Inferior parietal cortex (tissue), 1 donor: Measurements from ENCODE around the gene ACBD4.

Experiments
- DNase-seq: peaks from one replicate; pipeline ENCODE4 v3.0.0-alpha.2; 2016; ENCODE audit errors: extremely low spot score

ACBD4 gene

DNA sequence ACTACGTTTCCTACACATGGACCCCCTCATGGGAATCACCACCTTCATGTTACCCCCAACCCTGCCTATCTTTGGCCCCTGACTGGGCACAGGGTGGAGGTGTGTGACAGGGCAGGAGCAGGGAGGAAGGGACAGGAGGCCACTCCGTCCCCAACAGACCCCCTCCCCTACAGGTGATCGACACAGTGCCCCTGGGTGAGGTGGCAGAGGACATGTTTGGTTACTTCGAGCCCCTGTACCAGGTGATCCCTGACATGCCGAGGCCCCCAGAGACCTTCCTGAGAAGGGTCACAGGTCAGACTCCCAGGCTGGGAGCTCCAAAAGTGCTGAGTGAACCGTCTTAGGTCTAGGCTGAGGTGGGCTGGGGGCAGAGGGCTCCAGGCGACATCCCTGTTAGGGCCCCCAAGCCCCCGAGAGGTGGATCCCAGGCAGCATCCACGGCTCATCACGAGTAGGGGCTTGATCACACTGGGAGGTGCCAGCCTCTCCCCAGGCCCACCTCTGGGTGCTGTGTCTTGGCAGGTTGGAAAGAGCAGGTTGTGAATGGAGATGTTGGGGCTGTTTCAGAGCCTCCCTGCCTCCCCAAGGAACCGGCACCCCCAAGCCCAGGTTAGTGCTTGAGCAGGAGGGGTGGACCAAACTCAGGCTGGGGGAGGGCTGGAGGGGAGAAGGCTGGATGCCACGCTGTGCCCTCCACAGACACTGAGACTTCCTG lies 1.5 kb downstream of the ACBD4 start:
- DNase-seq = no peak

- no peak for DNase-seq
Measured at GRCh38 chr17:45137561-45138305, 2.2 kb downstream of the ACBD4 start.

- no peak for DNase-seq
Measured at GRCh38 chr17:45138911-45139532, 3.5 kb downstream of the ACBD4 start.

GRCh38 chr17:45139533-45139920 lies 4.0 kb downstream of the ACBD4 start:
- no peak for DNase-seq

DNA sequence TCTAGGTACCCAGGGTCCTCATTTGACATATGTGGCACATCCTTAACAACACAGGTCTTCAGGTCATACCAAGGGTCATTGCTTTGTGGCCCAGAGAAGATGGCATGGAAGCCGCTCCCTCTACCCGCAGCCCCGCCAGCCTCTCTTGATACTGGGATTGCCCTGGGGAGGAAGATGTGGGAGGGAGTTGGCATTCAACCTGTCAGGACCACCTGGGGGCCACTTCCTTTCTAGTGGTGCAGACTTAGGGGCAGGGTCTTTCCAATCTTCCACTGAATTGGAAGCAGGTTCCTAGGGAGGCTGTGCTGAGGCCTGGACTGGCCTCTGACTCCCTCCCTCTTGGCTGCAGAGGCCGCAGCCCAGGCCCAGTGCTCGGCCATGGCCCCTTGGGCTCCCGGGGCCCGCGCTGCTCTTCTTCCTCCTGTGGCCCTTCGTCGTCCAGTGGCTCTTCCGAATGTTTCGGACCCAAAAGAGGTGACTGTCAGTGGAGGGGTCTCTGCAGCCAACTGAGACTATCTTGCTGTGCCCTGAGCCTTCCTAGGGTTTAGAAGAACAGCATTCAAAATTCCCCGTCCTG lies 7.7 kb downstream of the ACBD4 start:
- DNase-seq = no peak

DNA sequence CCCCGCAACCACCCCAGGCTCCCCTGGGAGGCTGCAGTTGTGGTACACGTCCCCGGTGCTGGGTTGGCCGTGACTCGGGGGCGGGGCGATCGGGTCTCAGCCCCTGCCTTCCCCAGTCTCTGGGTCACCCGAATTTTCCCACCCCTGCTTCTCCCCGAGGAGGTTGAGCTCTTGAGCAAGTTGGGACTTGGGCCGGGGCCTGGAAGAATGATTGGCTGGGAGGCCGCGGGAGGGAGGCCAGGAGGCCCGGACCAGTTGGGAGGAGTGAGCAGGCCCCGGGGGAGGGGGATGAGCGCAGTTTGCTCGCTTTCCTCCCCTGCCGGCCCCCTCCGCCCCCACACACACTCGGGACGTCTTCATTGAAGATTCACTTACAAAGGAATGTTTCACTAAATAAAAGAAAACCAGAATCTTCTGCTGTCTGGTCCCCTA lies 8.3 kb downstream of the ACBD4 start:
- peak; percentile 13 for DNase-seq

GRCh38 chr17:45144199-45145034 lies 8.9 kb downstream of the ACBD4 start:
- DNase-seq = no peak

- DNase-seq = no peak
Measured at GRCh38 chr17:45145035-45145389, 9.5 kb downstream of the ACBD4 start.

DNA sequence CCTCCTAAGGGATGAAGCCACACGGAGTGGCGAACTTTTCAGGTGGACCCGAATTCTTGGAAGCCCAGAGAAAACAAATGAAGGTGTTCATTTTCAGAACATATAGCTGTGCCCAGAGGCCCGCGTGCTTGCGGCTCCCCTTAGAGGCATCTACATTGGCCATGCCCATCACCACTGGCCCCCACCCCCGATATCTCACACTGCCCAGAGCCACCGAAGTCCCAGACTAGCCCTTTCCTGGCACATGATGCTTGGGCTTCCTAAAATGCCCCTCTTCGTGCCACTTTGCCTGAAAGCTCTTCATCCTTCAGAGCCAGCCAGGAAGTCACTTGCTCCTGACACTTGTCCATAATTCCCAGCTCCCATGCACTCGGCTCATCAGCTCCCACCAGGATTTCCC lies 10.7 kb downstream of the ACBD4 start:
- no peak for DNase-seq

DNA sequence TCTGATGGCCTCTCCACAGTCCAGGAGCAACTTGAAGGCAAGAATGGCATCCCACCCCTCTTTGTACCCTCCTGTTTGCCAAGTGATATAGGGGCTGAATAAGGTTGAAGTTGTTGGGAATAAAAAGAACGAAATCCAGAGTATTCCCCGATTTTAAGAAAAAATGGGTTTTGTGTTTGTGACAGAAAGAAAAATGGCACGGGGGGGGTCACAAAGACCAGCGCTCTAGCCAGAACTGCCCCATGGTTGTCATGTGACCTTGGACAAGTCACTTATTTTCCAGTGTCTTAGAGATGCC lies 11.1 kb downstream of the ACBD4 start:
- no peak for DNase-seq

DNA sequence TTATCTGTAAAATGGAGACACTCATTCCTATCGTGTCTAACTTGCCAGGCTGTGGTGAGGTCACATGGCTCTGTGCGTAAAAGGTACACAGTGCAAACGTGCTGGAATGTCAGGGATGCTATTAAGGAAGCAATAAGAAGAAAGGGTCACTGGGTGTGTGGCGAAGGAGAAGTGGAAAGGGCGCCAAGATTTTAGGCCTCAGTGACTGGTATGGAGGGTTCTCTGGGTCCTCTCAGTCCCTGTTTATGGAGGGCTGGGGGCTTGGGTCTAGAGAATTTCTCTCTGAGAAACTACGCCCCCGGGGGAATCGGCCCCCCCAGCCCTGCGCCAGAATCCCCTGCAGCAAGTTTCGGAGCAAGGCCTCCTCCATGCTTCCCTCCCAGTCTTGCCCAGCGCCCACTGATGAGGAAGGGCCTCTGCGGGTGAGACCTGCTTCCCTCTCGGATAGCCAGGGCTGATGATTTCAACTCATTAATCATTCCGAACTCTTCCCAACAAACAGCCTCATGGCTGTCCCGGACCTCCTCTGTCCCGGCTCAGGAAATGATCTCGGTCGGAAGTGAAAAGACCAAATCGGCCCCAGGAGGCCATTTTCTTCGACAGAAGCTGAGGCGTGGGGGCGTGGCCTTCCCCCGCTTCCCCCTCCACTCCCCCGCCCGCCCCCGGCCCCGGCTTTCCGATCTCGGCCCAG lies 11.5 kb downstream of the ACBD4 start:
- peak; percentile 48 for DNase-seq

- peak; percentile 96 for DNase-seq
Measured at GRCh38 chr17:45147581-45148182, 12.2 kb downstream of the ACBD4 start.

DNA sequence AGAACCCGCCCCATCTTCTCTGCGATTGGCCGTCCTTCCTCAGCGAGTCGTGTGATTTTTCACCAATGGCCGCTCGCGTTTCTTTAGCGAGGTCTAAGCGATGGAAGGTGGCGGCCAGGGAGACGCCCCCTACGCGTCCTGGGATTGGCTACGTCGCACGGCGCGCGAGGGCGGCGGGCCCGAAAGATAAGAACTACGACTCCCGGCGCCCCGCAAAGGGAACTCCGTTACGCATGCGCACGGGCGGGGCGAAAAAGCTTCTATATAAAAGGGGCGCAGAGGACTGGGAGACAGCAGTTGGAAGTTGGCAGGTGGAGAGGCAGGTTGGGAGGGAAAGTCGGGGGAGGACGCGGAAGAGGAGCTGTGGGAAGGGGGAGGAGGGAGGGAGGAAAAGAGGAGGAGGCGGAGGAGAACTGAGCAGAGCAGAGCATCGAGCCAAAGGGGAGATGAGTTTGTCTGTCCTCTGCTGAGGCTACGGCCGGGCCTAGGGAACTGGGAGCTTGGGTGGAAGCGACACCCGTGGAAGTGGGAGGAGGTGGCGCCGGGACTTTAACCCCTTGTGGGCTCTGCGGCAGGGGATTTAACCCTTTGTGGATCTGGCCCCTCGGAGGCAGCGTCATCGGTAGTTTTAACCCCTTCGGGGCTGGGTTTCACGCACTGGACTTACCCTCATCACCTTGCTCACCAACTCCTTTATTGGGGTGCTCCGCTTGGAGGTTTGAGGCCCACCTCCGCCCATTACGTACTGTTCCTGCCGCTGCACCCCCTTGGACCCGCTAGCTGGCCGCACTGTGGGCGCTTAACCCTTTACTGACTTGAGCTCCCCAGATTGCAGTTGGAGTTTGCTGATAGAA lies 12.9 kb downstream of the ACBD4 start, which contains the start of gene HEXIM1:
TSS of gene HEXIM1 (plus strand) at position 293 of the 854 bp plus-strand sequence. CDS start 716 bp downstream, outside the sequence.
- peak; percentile 100 for DNase-seq

DNA sequence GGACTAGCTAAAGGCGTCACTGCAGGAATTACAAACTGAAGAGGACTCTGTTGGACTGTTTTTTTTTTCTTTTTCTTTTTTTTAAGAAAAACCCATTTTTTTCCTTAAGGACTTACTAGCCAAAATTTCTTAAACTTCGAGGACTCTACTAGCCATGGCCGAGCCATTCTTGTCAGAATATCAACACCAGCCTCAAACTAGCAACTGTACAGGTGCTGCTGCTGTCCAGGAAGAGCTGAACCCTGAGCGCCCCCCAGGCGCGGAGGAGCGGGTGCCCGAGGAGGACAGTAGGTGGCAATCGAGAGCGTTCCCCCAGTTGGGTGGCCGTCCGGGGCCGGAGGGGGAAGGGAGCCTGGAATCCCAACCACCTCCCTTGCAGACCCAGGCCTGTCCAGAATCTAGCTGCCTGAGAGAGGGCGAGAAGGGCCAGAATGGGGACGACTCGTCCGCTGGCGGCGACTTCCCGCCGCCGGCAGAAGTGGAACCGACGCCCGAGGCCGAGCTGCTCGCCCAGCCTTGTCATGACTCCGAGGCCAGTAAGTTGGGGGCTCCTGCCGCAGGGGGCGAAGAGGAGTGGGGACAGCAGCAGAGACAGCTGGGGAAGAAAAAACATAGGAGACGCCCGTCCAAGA lies 13.7 kb downstream of the ACBD4 start:
- peak; percentile 82 for DNase-seq

DNA sequence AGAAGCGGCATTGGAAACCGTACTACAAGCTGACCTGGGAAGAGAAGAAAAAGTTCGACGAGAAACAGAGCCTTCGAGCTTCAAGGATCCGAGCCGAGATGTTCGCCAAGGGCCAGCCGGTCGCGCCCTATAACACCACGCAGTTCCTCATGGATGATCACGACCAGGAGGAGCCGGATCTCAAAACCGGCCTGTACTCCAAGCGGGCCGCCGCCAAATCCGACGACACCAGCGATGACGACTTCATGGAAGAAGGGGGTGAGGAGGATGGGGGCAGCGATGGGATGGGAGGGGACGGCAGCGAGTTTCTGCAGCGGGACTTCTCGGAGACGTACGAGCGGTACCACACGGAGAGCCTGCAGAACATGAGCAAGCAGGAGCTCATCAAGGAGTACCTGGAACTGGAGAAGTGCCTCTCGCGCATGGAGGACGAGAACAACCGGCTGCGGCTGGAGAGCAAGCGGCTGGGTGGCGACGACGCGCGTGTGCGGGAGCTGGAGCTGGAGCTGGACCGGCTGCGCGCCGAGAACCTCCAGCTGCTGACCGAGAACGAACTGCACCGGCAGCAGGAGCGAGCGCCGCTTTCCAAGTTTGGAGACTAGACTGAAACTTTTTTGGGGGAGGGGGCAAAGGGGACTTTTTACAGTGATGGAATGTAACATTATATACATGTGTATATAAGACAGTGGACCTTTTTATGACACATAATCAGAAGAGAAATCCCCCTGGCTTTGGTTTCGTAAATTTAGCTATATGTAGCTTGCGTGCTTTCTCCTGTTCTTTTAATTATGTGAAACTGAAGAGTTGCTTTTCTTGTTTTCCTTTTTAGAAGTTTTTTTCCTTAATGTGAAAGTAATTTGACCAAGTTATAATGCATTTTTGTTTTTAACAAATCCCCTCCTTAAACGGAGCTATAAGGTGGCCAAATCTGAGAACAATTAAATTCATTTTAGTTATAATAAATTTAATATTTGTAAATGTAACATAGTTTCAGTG lies 14.5 kb downstream of the ACBD4 start:
- peak; percentile 55 for DNase-seq

- peak; percentile 39 for DNase-seq
Measured at GRCh38 chr17:45150911-45151809, 15.7 kb downstream of the ACBD4 start.

- DNase-seq = no peak
Measured at GRCh38 chr17:45155029-45155428, 19.5 kb downstream of the ACBD4 start.
